DMS153 treated with DMSO at 0.1 percent for 48 hours (cell line): ENCODE results near the gene ARL4D.
"Not testable (repeated sequence)": the region's sequence is repeated elsewhere in the genome, so short reads cannot be mapped to it uniquely, and the experiment has no call there.

Experiments used
- DNase-seq: peaks from one replicate; lab custom pipeline; 2025; ENCODE audit not compliant: unreplicated experiment; lab: John Stamatoyannopoulos, UW

Gene ARL4D

GRCh38 chr17:43419375-43419882, 20.6 kb downstream of the ARL4D start:
- not testable (repeated sequence) for DNase-seq

GRCh38 chr17:43423777-43424455, 25.1 kb downstream of the ARL4D start:
- no peak for DNase-seq

DNA sequence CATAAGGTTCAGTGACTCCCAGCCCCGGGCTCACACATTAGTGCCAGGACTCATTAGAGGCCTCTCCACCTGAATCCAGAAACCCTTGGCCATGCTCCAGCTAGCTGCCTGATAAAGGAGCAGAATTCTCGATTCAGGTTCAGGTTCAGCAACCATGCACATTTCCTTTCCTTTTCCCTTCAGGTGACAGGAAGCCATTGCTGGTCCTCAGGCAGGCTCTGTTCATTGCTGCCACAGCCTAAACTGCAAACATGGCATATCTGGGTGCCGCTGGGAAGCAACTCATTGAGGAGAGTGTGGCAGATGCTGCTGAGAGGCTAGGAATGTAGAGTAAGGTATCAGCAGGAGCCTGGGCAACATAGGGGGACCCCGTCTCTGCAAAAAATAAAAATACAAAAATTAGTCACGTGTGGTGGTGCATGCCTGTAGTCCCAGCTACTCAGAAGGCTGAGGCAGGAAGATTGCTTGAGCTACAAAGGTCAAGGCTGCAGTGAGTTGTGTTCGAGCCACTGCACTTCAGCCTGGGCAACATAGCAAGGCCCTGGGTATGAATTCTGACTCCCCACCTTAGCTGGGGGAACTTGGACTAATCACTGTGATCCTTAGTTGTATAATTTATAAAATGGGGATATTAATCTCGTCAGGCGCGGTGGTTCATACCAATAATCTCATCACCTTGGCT, 28.7 kb downstream of the ARL4D start:
- DNase-seq, result no peak

GRCh38 chr17:43428524-43428923, 29.7 kb downstream of the ARL4D start:
- no peak for DNase-seq

DNA sequence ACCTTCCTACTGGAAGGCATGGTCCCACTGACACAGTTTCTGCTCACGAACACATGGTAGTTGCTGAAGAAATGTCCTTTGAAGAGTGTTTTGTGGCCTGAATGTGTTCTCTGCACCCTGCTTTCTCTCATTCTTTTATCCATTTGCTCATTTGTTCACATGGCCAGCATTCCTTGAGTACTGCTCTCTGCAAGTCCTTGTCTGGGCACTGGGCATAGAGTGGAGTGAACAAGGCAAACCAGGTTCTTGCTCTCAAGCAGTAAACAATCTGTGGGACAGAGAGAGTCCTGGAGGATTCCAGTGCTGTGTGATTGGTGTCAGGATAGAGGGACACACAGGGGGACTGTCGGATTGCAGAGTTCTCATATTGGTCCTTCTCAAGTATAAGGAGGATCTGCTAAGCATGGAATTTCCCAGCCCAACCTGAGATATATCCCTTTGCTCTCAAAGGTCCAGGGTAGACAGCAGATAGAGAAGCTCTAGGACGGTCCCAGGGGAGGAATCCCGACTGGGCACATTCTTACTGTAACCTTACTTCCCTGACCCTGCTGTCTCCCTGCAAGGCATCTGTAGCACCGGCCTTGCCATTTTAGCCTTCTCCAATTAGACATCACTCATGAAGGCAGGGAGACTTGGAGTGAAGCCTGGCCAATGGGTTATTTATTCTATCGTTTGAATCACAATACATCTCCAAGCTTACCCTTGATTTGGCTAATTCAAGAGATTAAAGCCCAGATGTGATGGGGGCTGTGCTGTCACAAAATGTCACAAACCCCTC, 32.3 kb downstream of the ARL4D start:
- DNase-seq, result no peak

- DNase-seq, result no peak
Measured at GRCh38 chr17:43431714-43432523, 33.1 kb downstream of the ARL4D start.

DNA sequence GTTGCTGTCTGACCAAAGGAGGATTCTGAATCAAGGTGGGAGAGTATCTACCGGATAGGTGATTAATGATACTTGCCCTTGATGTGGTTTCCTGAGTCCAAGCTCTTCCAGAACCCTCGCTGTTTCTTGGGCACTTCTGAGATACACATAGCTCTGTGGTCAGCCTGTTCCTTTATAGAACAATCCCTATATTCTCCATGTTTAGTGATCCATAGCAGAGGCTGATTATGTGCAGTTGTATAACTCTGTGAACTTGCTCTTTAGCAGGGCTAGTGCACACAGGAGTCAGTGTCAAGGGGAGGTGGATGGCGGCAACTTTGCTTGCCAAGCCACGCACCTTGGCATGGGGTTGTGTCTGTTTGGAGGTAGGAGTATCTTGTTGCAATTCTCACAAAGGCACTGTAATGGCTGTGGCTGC, 36.1 kb downstream of the ARL4D start:
- no peak for DNase-seq

DNA sequence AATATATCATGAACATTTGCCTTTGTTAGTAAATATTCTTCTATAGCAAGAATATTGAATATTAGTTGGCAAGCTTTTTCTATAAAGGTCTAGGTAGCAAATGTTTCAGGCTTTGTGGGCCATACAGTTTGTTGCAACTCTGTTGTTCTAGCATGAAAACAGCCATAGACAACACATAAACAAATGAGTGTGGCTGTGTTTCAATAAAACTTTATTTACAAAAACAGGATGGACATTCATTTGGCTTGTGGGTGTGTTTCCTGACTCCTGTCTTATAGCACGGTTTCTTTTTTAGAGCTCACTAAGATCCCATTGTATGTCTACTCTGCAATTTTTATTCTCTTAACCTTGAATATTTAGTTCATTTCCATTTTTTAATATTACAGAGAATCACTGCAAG, 39.0 kb downstream of the ARL4D start:
- DNase-seq, result no peak

DNA sequence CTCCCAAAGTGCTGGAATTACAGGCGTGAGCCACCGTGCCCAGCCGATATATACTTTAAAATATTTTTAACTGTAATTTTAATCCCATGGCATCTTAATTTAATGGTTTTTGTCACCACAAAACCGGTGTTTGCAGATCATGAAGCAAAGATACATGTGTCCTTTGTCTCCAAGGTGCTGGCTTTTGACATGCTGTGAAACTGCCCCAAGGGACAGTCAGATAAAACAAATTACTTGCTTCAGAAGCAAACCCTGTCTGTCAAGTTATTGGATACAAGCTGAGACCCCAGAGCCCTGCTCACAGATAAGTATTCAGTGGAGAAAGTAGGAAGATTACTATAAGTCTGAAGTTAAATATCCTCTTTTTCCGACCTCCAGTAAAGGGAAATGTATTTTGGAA, 39.8 kb downstream of the ARL4D start:
- DNase-seq, result no peak

GRCh38 chr17:43439041-43439440, 40.2 kb downstream of the ARL4D start:
- DNase-seq, result no peak

DNA sequence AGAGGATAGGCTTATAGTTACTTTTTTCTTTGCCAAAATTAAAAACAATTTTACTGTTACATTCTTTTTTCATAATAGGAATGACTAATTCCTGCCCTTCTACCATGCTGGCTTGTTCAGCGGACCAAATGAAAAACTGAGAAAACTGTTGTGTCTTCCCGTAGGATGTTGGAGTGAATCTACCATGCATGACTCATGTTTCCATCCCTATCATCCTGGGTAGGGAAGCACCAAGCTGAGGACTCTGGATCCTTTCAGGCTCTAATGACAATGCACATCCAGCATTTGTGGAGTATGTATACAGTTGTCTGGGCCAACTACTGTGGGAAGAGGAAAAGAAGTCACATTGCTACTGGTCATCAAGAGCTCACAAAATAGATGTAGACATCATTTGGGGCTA, 43.9 kb downstream of the ARL4D start:
- no peak for DNase-seq

GRCh38 chr17:43443381-43443780, 44.6 kb downstream of the ARL4D start:
- DNase-seq, result no peak

DNA sequence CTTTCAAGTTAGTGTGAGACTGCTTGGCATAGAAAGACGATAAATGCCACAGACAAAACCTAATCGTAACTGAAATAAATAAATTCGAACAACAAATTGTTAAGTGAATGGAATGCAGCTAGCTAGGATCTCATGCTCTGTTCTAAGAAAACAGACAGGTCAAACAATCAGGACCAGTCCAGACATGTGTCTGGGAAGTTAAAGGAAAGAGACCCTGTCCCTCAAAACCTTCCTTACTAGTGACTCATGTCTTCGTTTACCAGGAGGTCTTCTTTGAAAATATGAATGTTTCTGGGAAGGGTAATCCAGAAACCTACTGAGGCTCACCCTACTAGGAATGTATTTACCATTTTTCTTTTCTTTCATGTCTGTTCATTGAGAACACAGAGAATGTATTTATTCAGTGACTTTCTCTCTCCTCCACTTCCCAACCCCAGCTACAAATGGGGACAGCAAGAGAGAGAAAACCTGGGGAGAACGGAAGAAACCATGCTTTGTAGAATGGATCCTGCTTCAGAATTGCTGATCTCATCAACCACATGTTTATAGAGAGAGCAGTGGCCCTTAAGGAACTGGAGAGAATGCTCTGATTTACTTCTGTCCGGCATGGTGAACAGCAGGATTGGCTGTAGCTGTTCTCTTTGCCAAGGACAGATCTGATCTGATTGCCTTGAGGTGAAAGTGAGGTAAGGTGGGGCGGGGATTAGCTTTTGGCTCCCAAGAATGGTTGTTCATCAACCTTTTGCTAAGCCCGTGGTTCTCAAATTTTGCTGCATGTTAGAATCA, 45.6 kb downstream of the ARL4D start:
- DNase-seq, result no peak

- no peak for DNase-seq
Measured at GRCh38 chr17:43445009-43445589, 46.3 kb downstream of the ARL4D start.

DNA sequence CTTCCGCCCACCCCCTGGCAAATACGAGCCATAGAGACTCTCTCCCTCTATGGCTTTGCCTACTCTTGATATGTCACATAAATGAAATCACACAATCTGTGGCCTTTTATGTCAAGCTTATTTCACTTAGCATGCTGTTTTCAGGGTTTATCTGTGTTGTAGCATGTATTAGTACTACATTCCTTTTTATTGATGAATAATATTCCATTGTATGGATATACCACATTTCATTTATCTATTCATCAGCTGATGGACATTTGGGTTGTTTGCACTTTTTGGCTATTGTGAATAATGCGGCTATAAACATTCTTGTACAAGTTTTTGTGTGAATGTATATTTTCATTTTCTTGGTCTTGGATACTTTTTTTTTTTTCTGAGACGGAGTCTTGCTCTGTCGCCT, 48.0 kb downstream of the ARL4D start:
- DNase-seq, result no peak

- DNase-seq, result no peak
Measured at GRCh38 chr17:43448720-43449469, 50.1 kb downstream of the ARL4D start.

- no peak for DNase-seq
Measured at GRCh38 chr17:43449470-43450248, 50.9 kb downstream of the ARL4D start.
